Spleen (tissue), 7 donors: ENCODE data around the gene GLIPR1L2.

ENCODE experiments used
- CTCF ChIP-seq, 11 experiments: fragments of 200-600 bp in 7 of 11; fragments of 450-650 bp in 4 of 11; sonication (generic) in 4 of 11; IDR thresholded peaks in 8 of 11; conservative IDR thresholded peaks in 3 of 11; 1 replicate in 7 of 11; 2 replicates in 4 of 11; pipeline versions ENCODE4 v1.4.0 to v1.8.0; 2016 to 2021; ENCODE audit warnings: antibody characterized with exemption in 11 of 11, inconsistent platforms in 4 of 11, mild to moderate bottlenecking in 1 of 11
- POLR2A ChIP-seq, 3 donors: fragments of 450-650 bp; IDR thresholded peaks; one replicate each; pipeline ENCODE4 v1.5.1; 2017; ENCODE audit warnings: antibody characterized with exemption in 3 of 3, mild to moderate bottlenecking in 1 of 3
- donor health status: DM: no; HTN: no; CAD: no; lungs with moderate emphysema.
- donor health status: DM: no; HTN: no; CAD: no.
- donor health status: DM: no; HTN: no; CAD: no.

- no peak for TF ChIP-seq CTCF (IDR thresholded peaks at IDR 0.05 in 8 of 11, conservative IDR thresholded peaks at IDR 0.05 in 3 of 11)
- no peak for TF ChIP-seq POLR2A (IDR thresholded peaks at IDR 0.05)
These were observed 83.2 kb downstream of the GLIPR1L2 start for GRCh38 chr12:75474116-75474515.
